Skeletal muscle tissue (tissue), 4 donors: ENCODE measurements around the gene PBX4. TPM values are rescaled to one million over a fixed set of nuclear protein-coding genes. Genes with fewer than 3 reads are reported as not detected.
A peak's percentile ranks its signal among the peaks of the same experiment; 100 is the strongest.

Experiments
- H3K27ac ChIP-seq: one replicate; pipeline ENCODE4 v1.7.0; 2013; ENCODE audit warnings: mild to moderate bottlenecking, low read depth, low read length, inconsistent platforms
- H3K27me3 ChIP-seq, 3 donors: one replicate each; pipeline ENCODE4 v1.7.0; 2013; ENCODE audit warnings: low read length in 3 of 3; ENCODE audit not compliant: control insufficient read depth in 3 of 3, insufficient read depth in 3 of 3
- H3K36me3 ChIP-seq, 3 donors: one replicate each; pipeline ENCODE4 v1.7.0; 2013; ENCODE audit warnings: low read length in 3 of 3; ENCODE audit not compliant: control insufficient read depth in 3 of 3, insufficient read depth in 3 of 3
- H3K4me1 ChIP-seq, 3 donors: one replicate each; pipeline ENCODE4 v1.7.0; 2013; ENCODE audit warnings: low read length in 3 of 3, mild to moderate bottlenecking in 3 of 3; ENCODE audit not compliant: control insufficient read depth in 3 of 3, insufficient read depth in 3 of 3
- H3K4me3 ChIP-seq, 3 donors: one replicate each; pipeline ENCODE4 v1.7.0; 2013; ENCODE audit warnings: low read length in 3 of 3
- H3K9ac ChIP-seq, 3 donors: one replicate each; pipeline ENCODE4 v1.7.0; 2013; ENCODE audit warnings: low read length in 3 of 3, mild to moderate bottlenecking in 3 of 3, moderate library complexity in 2 of 3, low read depth in 1 of 3
- H3K9me3 ChIP-seq, 3 donors: one replicate each; pipeline ENCODE4 v1.7.0; 2013; ENCODE audit warnings: low read length in 3 of 3; ENCODE audit not compliant: control insufficient read depth in 3 of 3
- total RNA-seq: library from RNA; depleted of rRNA; stranded (reverse); fragments of >200 nt; gene quantifications from one replicate; pipeline ENCODE4 v1.2.3, GENCODE V29; 2014
- donor health status: Osteomylitis.

PBX4 gene
- total RNA-seq, 1 donor from 2014 or later = 1.6 TPM

GRCh38 chr19:19543101-19543500 lies 75.4 kb downstream of the PBX4 start:
- H3K9ac ChIP-seq = no peak overlapping the region
- H3K27me3 ChIP-seq = peaks cover 54 to 80% (median 75%) of the 10 kb centered on the region in 3 donors
- no peaks in the 10 kb centered on the region for H3K9me3 ChIP-seq
- peaks cover 9 to 20% (median 12%) of the 10 kb centered on the region in 3 donors for H3K4me1 ChIP-seq
- no peak overlapping the region for H3K27ac ChIP-seq
- H3K4me3 ChIP-seq = no peak overlapping the region
- H3K36me3 ChIP-seq = no peaks in the 10 kb centered on the region

GRCh38 chr19:19542507-19542906 lies 76.0 kb downstream of the PBX4 start:
- Histone ChIP-seq H3K36me3 (no peaks in the 10 kb centered on the region), H3K4me3 (no peak overlapping the region), H3K27me3 (peaks cover 55 to 83% (median 76%) of the 10 kb centered on the region in 3 donors), H3K27ac (no peak overlapping the region), H3K9me3 (no peaks in the 10 kb centered on the region), H3K9ac (peak overlapping the region in 1 of 3 donors; percentile 8), H3K4me1 (peaks cover 9 to 25% (median 15%) of the 10 kb centered on the region in 3 donors)

- Histone ChIP-seq H3K27ac (no peak overlapping the region), H3K27me3 (peaks cover 53 to 78% (median 73%) of the 10 kb centered on the region in 3 donors), H3K36me3 (no peaks in the 10 kb centered on the region), H3K9me3 (no peaks in the 10 kb centered on the region), H3K9ac (no peak overlapping the region), H3K4me3 (no peak overlapping the region), H3K4me1 (peaks cover 9 to 25% (median 15%) of the 10 kb centered on the region in 3 donors)
Observed at GRCh38 chr19:19541616-19542015, 76.9 kb downstream of the PBX4 start.

GRCh38 chr19:19540715-19541515 lies 77.6 kb downstream of the PBX4 start:
- Histone ChIP-seq H3K27ac (no peak overlapping the region), H3K27me3 (peaks cover 53 to 75% (median 73%) of the 10 kb centered on the region in 3 donors), H3K9ac (peak overlapping the region in 1 of 3 donors; percentile 8), H3K4me3 (no peak overlapping the region), H3K9me3 (no peaks in the 10 kb centered on the region), H3K4me1 (peaks cover 9 to 25% (median 15%) of the 10 kb centered on the region in 3 donors), H3K36me3 (no peaks in the 10 kb centered on the region)

GRCh38 chr19:19540064-19540714 lies 78.3 kb downstream of the PBX4 start:
- Histone ChIP-seq H3K9me3 (no peaks in the 10 kb centered on the region), H3K27ac (no peak overlapping the region), H3K36me3 (peaks cover 0 to 2% (median 0%) of the 10 kb centered on the region in 3 donors), H3K27me3 (peaks cover 53 to 76% (median 70%) of the 10 kb centered on the region in 3 donors), H3K4me1 (peaks cover 9 to 25% (median 15%) of the 10 kb centered on the region in 3 donors), H3K4me3 (no peak overlapping the region), H3K9ac (no peak overlapping the region)

- H3K27ac ChIP-seq = no peak overlapping the region
- H3K4me3 ChIP-seq = no peak overlapping the region
- no peak overlapping the region for H3K9ac ChIP-seq
- peaks cover 53 to 73% (median 66%) of the 10 kb centered on the region in 3 donors for H3K27me3 ChIP-seq
- H3K36me3 ChIP-seq = peaks cover 0 to 2% (median 0%) of the 10 kb centered on the region in 3 donors
- H3K4me1 ChIP-seq = peaks cover 9 to 25% (median 15%) of the 10 kb centered on the region in 3 donors
- no peaks in the 10 kb centered on the region for H3K9me3 ChIP-seq
Observed at GRCh38 chr19:19539698-19540063, 78.8 kb downstream of the PBX4 start.

- H3K27me3 ChIP-seq = peaks cover 53 to 66% (median 64%) of the 10 kb centered on the region in 3 donors
- no peak overlapping the region for H3K4me3 ChIP-seq
- no peaks in the 10 kb centered on the region for H3K9me3 ChIP-seq
- H3K9ac ChIP-seq = no peak overlapping the region
- H3K4me1 ChIP-seq = peaks cover 9 to 25% (median 15%) of the 10 kb centered on the region in 3 donors
- peaks cover 0 to 2% (median 0%) of the 10 kb centered on the region in 3 donors for H3K36me3 ChIP-seq
- no peak overlapping the region for H3K27ac ChIP-seq
Observed at GRCh38 chr19:19538785-19539166, 79.7 kb downstream of the PBX4 start.

- Histone ChIP-seq H3K9me3 (no peaks in the 10 kb centered on the region), H3K36me3 (peaks cover 0 to 2% (median 0%) of the 10 kb centered on the region in 3 donors), H3K4me3 (no peak within 1 kb of the TSS), H3K27ac (no peak within 1 kb of the TSS), H3K4me1 (peaks cover 9 to 25% (median 15%) of the 10 kb centered on the region in 3 donors), H3K27me3 (peaks cover 51 to 60% (median 58%) of the 10 kb centered on the region in 3 donors), H3K9ac (peak within 1 kb of the TSS in 1 of 3 donors; percentile 8)
Observed at GRCh38 chr19:19538061-19538784, 80.3 kb downstream of the PBX4 start, which contains the start of gene CILP2. CILP2 (plus strand) TSS chr19:19538265; CDS start chr19:19538350, 85 bp downstream.

GRCh38 chr19:19537075-19538048 lies 81.1 kb downstream of the PBX4 start:
- Histone ChIP-seq H3K4me1 (peaks cover 12 to 31% (median 18%) of the 10 kb centered on the region in 3 donors), H3K9ac (peak overlapping the region in 1 of 3 donors; percentile 8), H3K4me3 (no peak overlapping the region), H3K36me3 (peaks cover 0 to 2% (median 0%) of the 10 kb centered on the region in 3 donors), H3K9me3 (no peaks in the 10 kb centered on the region), H3K27me3 (peaks cover 45 to 52% (median 50%) of the 10 kb centered on the region in 3 donors), H3K27ac (no peak overlapping the region)
